Measurements from ENCODE around the gene ITGB7. TPM values are rescaled to one million over a fixed set of nuclear protein-coding genes. Genes with fewer than 3 reads are reported as not detected.

ITGB7 gene
- total and polyA plus RNA-seq, 12 donors = 0.33 to 7.4 (median 3.7) TPM

- intact Hi-C loops (cut with DNase I) = no loop called here
- no peaks in the 10 kb centered on the region for H3K9me3 ChIP-seq (replicated peaks in 1 of 3)
- TF ChIP-seq CTCF (IDR thresholded peaks at IDR 0.05) (no peak), POLR2A (IDR thresholded peaks at IDR 0.05) (no peak)
- peaks cover 4 to 12% of the 10 kb centered on the region in 2 donors for H3K4me1 ChIP-seq (replicated peaks in 1 of 2)
- H3K36me3 ChIP-seq (replicated peaks in 1 of 2) = no peaks in the 10 kb centered on the region
- H3K27ac ChIP-seq = no peak overlapping the region
- peak in 1 of 7 donors; percentile 8 for DNase-seq
- H3K4me3 ChIP-seq = no peak overlapping the region
- H3K27me3 ChIP-seq = no peaks in the 10 kb centered on the region
- WGBS, 4 donors = 62 to 89% (median 73%) methylated on average over 9 to 10 of the region's 10 CpGs
Measured at GRCh38 chr12:53200458-53201176, 6.4 kb downstream of the ITGB7 start.

GRCh38 chr12:53200107-53200457, 7.0 kb downstream of the ITGB7 start:
- no peak for TF ChIP-seq POLR2A (IDR thresholded peaks at IDR 0.05)
- TF ChIP-seq CTCF (IDR thresholded peaks at IDR 0.05) = no peak
- no peak overlapping the region for H3K4me3 ChIP-seq
- peaks cover 4 to 12% of the 10 kb centered on the region in 2 donors for H3K4me1 ChIP-seq (replicated peaks in 1 of 2)
- no peaks in the 10 kb centered on the region for H3K27me3 ChIP-seq
- H3K27ac ChIP-seq = no peak overlapping the region
- WGBS, 4 donors = 90 to 100% (median 94%) methylated on average over 2 of the region's 2 CpGs
- intact Hi-C loops (cut with DNase I) = no loop called here
- H3K9me3 ChIP-seq (replicated peaks in 1 of 3) = no peaks in the 10 kb centered on the region
- H3K36me3 ChIP-seq (replicated peaks in 1 of 2) = no peaks in the 10 kb centered on the region
- DNase-seq = peak in 1 of 7 donors; percentile 9

GRCh38 chr12:53199700-53200099, 7.4 kb downstream of the ITGB7 start:
- Histone ChIP-seq H3K9me3 (replicated peaks in 1 of 3) (no peaks in the 10 kb centered on the region), H3K27me3 (no peaks in the 10 kb centered on the region), H3K4me3 (no peak overlapping the region), H3K27ac (no peak overlapping the region), H3K36me3 (replicated peaks in 1 of 2) (no peaks in the 10 kb centered on the region), H3K4me1 (replicated peaks in 1 of 2) (peaks cover 4 to 12% of the 10 kb centered on the region in 2 donors)
- DNase-seq = peak in 1 of 7 donors; percentile 1
- TF ChIP-seq POLR2A (IDR thresholded peaks at IDR 0.05) = no peak
- no peak for TF ChIP-seq CTCF (IDR thresholded peaks at IDR 0.05)
- intact Hi-C loops (cut with DNase I) = loop anchor here (2.0 to 10.0 kb wide), 4 partner anchors 37 to 135 kb away; no protein-coding TSS in a partner anchor
- 87 to 91% (median 88%) methylated on average over 2 to 3 of the region's 3 CpGs for WGBS, 4 donors

GRCh38 chr12:53198486-53199110, 8.5 kb downstream of the ITGB7 start:
- no peak for TF ChIP-seq CTCF (IDR thresholded peaks at IDR 0.05)
- no peak for TF ChIP-seq POLR2A (IDR thresholded peaks at IDR 0.05)

More at GRCh38 chr12:53198486-53199110, 8.5 kb downstream of the ITGB7 start:
- H3K27me3 ChIP-seq = no peaks in the 10 kb centered on the region
- H3K9me3 ChIP-seq (replicated peaks in 1 of 3) = no peaks in the 10 kb centered on the region
- no peak for DNase-seq
- 73 to 89% (median 83%) methylated on average over 4 to 5 of the region's 5 CpGs for WGBS, 4 donors
- H3K4me3 ChIP-seq = no peak overlapping the region
- intact Hi-C loops (cut with DNase I) = loop anchor here (2.0 to 10.0 kb wide), 4 partner anchors 36 to 134 kb away; no protein-coding TSS in a partner anchor
- peaks cover 4 to 12% of the 10 kb centered on the region in 2 donors for H3K4me1 ChIP-seq (replicated peaks in 1 of 2)
- H3K36me3 ChIP-seq (replicated peaks in 1 of 2) = no peaks in the 10 kb centered on the region
- H3K27ac ChIP-seq = no peak overlapping the region

Data from adrenal gland (tissue), 12 donors.